GM19455 (cell line): ENCODE measurements around the gene LIN54.
"Not testable (repeated sequence)": the region's sequence is repeated elsewhere in the genome, so short reads cannot be mapped to it uniquely, and the experiment has no call there.

Experiments
- ATAC-seq: cut with Tn5 transposase; IDR thresholded peaks from one replicate; pipeline ENCODE4 v1.9.1; 2021; ENCODE audit not compliant: unreplicated experiment

Gene LIN54

GRCh38 chr4:82951196-82951595 lies 59.4 kb downstream of the LIN54 start:
- no peak for ATAC-seq

GRCh38 chr4:82948647-82949204 lies 61.9 kb downstream of the LIN54 start:
- ATAC-seq = no peak

- ATAC-seq = no peak
Measured at GRCh38 chr4:82947498-82947897, 63.1 kb downstream of the LIN54 start.

GRCh38 chr4:82939414-82939813 lies 71.2 kb downstream of the LIN54 start:
- no peak for ATAC-seq

- ATAC-seq = no peak
Measured at GRCh38 chr4:82934441-82934840, 76.2 kb downstream of the LIN54 start.

GRCh38 chr4:82930848-82931755 lies 79.5 kb downstream of the LIN54 start:
- ATAC-seq = no peak

GRCh38 chr4:82921795-82922194 lies 88.8 kb downstream of the LIN54 start:
- no peak for ATAC-seq

GRCh38 chr4:82919386-82919785 lies 91.2 kb downstream of the LIN54 start:
- ATAC-seq = no peak

- no peak for ATAC-seq
Measured at GRCh38 chr4:82918091-82918490, 92.5 kb downstream of the LIN54 start.

GRCh38 chr4:82913968-82914367 lies 96.7 kb downstream of the LIN54 start:
- not testable (repeated sequence) for ATAC-seq

- ATAC-seq = no peak
Measured at GRCh38 chr4:82913305-82913704, 97.3 kb downstream of the LIN54 start.

GRCh38 chr4:82909326-82909725 lies 101.3 kb downstream of the LIN54 start:
- no peak for ATAC-seq

- ATAC-seq = no peak
Measured at GRCh38 chr4:82906469-82906868, 104.2 kb downstream of the LIN54 start.

GRCh38 chr4:82905205-82905604 lies 105.4 kb downstream of the LIN54 start:
- peak; percentile 39 for ATAC-seq

GRCh38 chr4:82903737-82904136 lies 106.9 kb downstream of the LIN54 start:
- ATAC-seq = no peak

- no peak for ATAC-seq
Measured at GRCh38 chr4:82901183-82901718, 109.4 kb downstream of the LIN54 start.

GRCh38 chr4:82900411-82901182 lies 110.0 kb downstream of the LIN54 start, which contains the start of gene THAP9:
Gene THAP9 (plus strand): TSS chr4:82900735. CDS start chr4:82900803, 68 bp downstream.
- ATAC-seq = peak; percentile 90

GRCh38 chr4:82900066-82900410 lies 110.6 kb downstream of the LIN54 start:
- ATAC-seq = peak; percentile 1

- no peak for ATAC-seq
Measured at GRCh38 chr4:82899374-82900065, 111.1 kb downstream of the LIN54 start.

- ATAC-seq = no peak
Measured at GRCh38 chr4:82898322-82899243, 112.0 kb downstream of the LIN54 start.
